ENCODE data around the gene DERL3. TPM values are rescaled to one million over a fixed set of nuclear protein-coding genes. Genes with fewer than 3 reads are reported as not detected.

The DERL3 gene
- total RNA-seq, 1 experiment from 2014 or later = 9.8 TPM

GRCh38 chr22:23793326-23793725, 45.5 kb downstream of the DERL3 start:
- Histone ChIP-seq H3K4me1 (ENCODE audit: insufficient read depth, low read length) (peaks cover 2% of the 10 kb centered on the region; the same call in 1 of the 2 replicates), H2BK120ac (ENCODE audit: low read depth, low read length, poor library complexity, severe bottlenecking) (no peak overlapping the region), H3K23ac (ENCODE audit: insufficient read length, low read depth, low read length) (no peak overlapping the region), H3K23me2 (ENCODE audit: insufficient read length, low read depth, low read length, poor library complexity, severe bottlenecking) (no peaks in the 10 kb centered on the region), H3T11ph (ENCODE audit: low read length) (no peak overlapping the region), H3K4ac (ENCODE audit: low read depth, low read length) (no peak overlapping the region), H4K8ac (replicated peaks; ENCODE audit: insufficient read length, low read depth, low read length) (no peak overlapping the region), H4K91ac (ENCODE audit: insufficient read length, low read depth, low read length) (no peak overlapping the region), H3K79me2 (ENCODE audit: insufficient read depth, low read length) (peaks cover 11% of the 10 kb centered on the region; the same call in 1 of the 2 replicates), H3K27ac (ENCODE audit: insufficient read length, low read depth, low read length) (no peak overlapping the region), H2BK20ac (ENCODE audit: low read depth, low read length, poor library complexity, severe bottlenecking) (no peak overlapping the region), H4K20me1 (ENCODE audit: control insufficient read depth, insufficient read depth, insufficient read length) (no peaks in the 10 kb centered on the region), H2BK12ac (ENCODE audit: insufficient read length, low read depth, low read length) (no peak overlapping the region), H3K4me2 (ENCODE audit: insufficient read depth, insufficient read length, low read length) (no peak overlapping the region), H2AK5ac (ENCODE audit: insufficient read length, low read length) (no peak overlapping the region), H2AFZ (ENCODE audit: low read length) (no peak overlapping the region), H3K9ac (ENCODE audit: extremely low read depth, insufficient read length, low read length) (no peak overlapping the region), H3K79me1 (ENCODE audit: insufficient read depth, low read depth, low read length, poor library complexity, severe bottlenecking) (no peaks in the 10 kb centered on the region), H4K5ac (ENCODE audit: insufficient read length, low read depth, low read length) (no peak overlapping the region), H3K9me3 (ENCODE audit: control insufficient read depth, low read depth, low read length) (no peaks in the 10 kb centered on the region), H3K27me3 (ENCODE audit: insufficient read depth, low read length) (no peaks in the 10 kb centered on the region; the same call in 1 of the 2 replicates), H3K18ac (ENCODE audit: insufficient read length, low read depth, low read length) (no peak overlapping the region), H3K14ac (ENCODE audit: insufficient read depth, low read length) (no peak overlapping the region), H3K56ac (ENCODE audit: insufficient read length, low read depth, low read length) (no peak overlapping the region), H2BK15ac (ENCODE audit: low read depth, low read length) (no peak overlapping the region), H2BK5ac (ENCODE audit: insufficient read length, low read length) (no peak overlapping the region)
- H3K4me3 Mint-ChIP-seq = no peak overlapping the region
- peaks cover 9 to 16% of the 10 kb centered on the region in 2 experiments for H3K4me1 Mint-ChIP-seq
- H3K27me3 Mint-ChIP-seq (ENCODE audit: low read depth) = no peaks in the 10 kb centered on the region
- DNase-seq = no peak
- no peak for TF ChIP-seq CTCF (conservative IDR thresholded peaks at IDR 0.05)
- H3K27ac Mint-ChIP-seq = no peak overlapping the region
- peaks cover 35 to 66% (median 65%) of the 10 kb centered on the region in 3 experiments for H3K36me3 Mint-ChIP-seq (ENCODE audit: insufficient read depth in 1 of 3, low read depth in 3 of 3)
- no CpG with 5 or more reads among the region's 8 CpGs for WGBS (ENCODE audit: extremely low coverage, insufficient read length, low lambda C conversion rate)
- H3K9me3 Mint-ChIP-seq = no peaks in the 10 kb centered on the region; a peak in 1 of 5 replicates
